ENCODE data around the gene EEFSEC. TPM values are rescaled to one million over a fixed set of nuclear protein-coding genes. Genes with fewer than 3 reads are reported as not detected.

EEFSEC gene
- total and polyA plus RNA-seq, 2 experiments from 2014 or later = 10.1 to 16.2 TPM

DNA sequence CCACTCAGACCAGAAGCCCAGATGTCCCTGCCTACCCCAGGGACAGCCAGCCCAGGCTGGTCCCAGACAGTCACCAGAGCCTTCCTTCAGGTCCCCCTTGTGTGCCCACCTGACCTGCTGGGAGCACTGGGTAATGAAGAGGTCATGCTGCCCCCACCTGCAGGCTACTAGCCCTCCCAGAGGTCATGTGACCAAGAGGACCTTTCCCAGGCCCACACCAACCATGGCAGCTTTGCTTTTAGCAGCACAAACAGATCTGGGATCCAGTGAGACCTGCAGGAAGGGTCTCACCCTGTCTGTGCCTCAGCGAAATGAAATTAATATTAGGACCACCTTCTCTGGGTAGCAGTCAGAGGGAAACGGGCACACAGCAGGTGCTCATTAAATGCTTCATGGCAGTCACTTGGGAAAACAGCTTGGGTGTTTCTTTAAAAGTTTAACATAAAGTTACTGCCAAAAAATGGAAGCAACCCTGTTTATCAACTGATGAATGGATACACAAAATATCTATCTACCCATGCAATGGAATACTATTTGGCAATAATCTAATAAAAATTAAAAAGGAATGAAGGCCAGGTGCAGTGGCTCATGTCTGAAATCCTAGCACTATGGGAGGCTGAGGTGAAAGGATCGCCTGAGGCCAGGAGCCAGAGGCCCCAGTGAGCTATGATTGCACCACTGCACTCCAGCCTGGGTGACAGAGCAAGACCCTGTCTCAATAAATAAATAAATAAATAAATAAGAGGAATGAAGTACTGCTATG lies 269.7 kb downstream of the EEFSEC start:
- no peaks in the 10 kb centered on the region; the same call in 2 of the 3 replicates for H3K9me3 Mint-ChIP-seq
- Histone ChIP-seq H3K4me1 (ENCODE audit: insufficient read depth) (peaks cover 5% of the 10 kb centered on the region), H2AFZ (no peak overlapping the region), H3K4me2 (no peak overlapping the region), H3K79me2 (replicated peaks; ENCODE audit: insufficient read depth) (no peaks in the 10 kb centered on the region), H3K27ac (ENCODE audit: low read depth) (no peak overlapping the region), H3K27me3 (ENCODE audit: insufficient read depth) (peaks cover 24% of the 10 kb centered on the region), H3K9me2 (ENCODE audit: insufficient read depth) (no peaks in the 10 kb centered on the region), H3K4me3 (no peak overlapping the region), H3K36me3 (ENCODE audit: insufficient read depth) (no peaks in the 10 kb centered on the region), H3F3A (replicated peaks; ENCODE audit: low read depth) (no peaks in the 10 kb centered on the region), H4K20me1 (replicated peaks; ENCODE audit: insufficient read depth) (no peaks in the 10 kb centered on the region)
- H3K4me3 Mint-ChIP-seq = no peak overlapping the region
- no peak for ATAC-seq
- TF ChIP-seq POLR2AphosphoS5 (IDR thresholded peaks at IDR 0.05; ENCODE audit: low read depth) = no peak
- TF ChIP-seq, protein P1, sequence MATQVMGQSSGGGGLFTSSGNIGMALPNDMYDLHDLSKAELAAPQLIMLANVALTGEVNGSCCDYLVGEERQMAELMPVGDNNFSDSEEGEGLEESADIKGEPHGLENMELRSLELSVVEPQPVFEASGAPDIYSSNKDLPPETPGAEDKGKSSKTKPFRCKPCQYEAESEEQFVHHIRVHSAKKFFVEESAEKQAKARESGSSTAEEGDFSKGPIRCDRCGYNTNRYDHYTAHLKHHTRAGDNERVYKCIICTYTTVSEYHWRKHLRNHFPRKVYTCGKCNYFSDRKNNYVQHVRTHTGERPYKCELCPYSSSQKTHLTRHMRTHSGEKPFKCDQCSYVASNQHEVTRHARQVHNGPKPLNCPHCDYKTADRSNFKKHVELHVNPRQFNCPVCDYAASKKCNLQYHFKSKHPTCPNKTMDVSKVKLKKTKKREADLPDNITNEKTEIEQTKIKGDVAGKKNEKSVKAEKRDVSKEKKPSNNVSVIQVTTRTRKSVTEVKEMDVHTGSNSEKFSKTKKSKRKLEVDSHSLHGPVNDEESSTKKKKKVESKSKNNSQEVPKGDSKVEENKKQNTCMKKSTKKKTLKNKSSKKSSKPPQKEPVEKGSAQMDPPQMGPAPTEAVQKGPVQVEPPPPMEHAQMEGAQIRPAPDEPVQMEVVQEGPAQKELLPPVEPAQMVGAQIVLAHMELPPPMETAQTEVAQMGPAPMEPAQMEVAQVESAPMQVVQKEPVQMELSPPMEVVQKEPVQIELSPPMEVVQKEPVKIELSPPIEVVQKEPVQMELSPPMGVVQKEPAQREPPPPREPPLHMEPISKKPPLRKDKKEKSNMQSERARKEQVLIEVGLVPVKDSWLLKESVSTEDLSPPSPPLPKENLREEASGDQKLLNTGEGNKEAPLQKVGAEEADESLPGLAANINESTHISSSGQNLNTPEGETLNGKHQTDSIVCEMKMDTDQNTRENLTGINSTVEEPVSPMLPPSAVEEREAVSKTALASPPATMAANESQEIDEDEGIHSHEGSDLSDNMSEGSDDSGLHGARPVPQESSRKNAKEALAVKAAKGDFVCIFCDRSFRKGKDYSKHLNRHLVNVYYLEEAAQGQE (IDR thresholded peaks at IDR 0.05; ENCODE audit: unreplicated experiment) = no peak
- no peak for TF ChIP-seq EZH2 (IDR thresholded peaks at IDR 0.05; ENCODE audit: low read depth, unreplicated experiment)
- TF ChIP-seq, protein P2, sequence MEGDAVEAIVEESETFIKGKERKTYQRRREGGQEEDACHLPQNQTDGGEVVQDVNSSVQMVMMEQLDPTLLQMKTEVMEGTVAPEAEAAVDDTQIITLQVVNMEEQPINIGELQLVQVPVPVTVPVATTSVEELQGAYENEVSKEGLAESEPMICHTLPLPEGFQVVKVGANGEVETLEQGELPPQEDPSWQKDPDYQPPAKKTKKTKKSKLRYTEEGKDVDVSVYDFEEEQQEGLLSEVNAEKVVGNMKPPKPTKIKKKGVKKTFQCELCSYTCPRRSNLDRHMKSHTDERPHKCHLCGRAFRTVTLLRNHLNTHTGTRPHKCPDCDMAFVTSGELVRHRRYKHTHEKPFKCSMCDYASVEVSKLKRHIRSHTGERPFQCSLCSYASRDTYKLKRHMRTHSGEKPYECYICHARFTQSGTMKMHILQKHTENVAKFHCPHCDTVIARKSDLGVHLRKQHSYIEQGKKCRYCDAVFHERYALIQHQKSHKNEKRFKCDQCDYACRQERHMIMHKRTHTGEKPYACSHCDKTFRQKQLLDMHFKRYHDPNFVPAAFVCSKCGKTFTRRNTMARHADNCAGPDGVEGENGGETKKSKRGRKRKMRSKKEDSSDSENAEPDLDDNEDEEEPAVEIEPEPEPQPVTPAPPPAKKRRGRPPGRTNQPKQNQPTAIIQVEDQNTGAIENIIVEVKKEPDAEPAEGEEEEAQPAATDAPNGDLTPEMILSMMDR (conservative IDR thresholded peaks at IDR 0.05; ENCODE audit: low read depth in 2 of 2) = no peak
- TF ChIP-seq, protein P3, sequence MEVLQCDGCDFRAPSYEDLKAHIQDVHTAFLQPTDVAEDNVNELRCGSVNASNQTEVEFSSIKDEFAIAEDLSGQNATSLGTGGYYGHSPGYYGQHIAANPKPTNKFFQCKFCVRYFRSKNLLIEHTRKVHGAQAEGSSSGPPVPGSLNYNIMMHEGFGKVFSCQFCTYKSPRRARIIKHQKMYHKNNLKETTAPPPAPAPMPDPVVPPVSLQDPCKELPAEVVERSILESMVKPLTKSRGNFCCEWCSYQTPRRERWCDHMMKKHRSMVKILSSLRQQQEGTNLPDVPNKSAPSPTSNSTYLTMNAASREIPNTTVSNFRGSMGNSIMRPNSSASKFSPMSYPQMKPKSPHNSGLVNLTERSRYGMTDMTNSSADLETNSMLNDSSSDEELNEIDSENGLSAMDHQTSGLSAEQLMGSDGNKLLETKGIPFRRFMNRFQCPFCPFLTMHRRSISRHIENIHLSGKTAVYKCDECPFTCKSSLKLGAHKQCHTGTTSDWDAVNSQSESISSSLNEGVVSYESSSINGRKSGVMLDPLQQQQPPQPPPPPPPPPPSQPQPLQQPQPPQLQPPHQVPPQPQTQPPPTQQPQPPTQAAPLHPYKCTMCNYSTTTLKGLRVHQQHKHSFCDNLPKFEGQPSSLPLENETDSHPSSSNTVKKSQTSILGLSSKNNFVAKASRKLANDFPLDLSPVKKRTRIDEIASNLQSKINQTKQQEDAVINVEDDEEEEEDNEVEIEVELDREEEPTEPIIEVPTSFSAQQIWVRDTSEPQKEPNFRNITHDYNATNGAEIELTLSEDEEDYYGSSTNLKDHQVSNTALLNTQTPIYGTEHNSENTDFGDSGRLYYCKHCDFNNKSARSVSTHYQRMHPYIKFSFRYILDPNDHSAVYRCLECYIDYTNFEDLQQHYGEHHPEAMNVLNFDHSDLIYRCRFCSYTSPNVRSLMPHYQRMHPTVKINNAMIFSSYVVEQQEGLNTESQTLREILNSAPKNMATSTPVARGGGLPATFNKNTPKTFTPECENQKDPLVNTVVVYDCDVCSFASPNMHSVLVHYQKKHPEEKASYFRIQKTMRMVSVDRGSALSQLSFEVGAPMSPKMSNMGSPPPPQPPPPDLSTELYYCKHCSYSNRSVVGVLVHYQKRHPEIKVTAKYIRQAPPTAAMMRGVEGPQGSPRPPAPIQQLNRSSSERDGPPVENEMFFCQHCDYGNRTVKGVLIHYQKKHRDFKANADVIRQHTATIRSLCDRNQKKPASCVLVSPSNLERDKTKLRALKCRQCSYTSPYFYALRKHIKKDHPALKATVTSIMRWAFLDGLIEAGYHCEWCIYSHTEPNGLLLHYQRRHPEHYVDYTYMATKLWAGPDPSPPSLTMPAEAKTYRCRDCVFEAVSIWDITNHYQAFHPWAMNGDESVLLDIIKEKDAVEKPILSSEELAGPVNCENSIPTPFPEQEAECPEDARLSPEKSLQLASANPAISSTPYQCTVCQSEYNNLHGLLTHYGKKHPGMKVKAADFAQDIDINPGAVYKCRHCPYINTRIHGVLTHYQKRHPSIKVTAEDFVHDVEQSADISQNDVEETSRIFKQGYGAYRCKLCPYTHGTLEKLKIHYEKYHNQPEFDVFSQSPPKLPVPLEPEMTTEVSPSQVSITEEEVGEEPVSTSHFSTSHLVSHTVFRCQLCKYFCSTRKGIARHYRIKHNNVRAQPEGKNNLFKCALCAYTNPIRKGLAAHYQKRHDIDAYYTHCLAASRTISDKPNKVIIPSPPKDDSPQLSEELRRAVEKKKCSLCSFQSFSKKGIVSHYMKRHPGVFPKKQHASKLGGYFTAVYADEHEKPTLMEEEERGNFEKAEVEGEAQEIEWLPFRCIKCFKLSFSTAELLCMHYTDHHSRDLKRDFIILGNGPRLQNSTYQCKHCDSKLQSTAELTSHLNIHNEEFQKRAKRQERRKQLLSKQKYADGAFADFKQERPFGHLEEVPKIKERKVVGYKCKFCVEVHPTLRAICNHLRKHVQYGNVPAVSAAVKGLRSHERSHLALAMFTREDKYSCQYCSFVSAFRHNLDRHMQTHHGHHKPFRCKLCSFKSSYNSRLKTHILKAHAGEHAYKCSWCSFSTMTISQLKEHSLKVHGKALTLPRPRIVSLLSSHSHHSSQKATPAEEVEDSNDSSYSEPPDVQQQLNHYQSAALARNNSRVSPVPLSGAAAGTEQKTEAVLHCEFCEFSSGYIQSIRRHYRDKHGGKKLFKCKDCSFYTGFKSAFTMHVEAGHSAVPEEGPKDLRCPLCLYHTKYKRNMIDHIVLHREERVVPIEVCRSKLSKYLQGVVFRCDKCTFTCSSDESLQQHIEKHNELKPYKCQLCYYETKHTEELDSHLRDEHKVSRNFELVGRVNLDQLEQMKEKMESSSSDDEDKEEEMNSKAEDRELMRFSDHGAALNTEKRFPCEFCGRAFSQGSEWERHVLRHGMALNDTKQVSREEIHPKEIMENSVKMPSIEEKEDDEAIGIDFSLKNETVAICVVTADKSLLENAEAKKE (CRISPR knock-in tag; IDR thresholded peaks at IDR 0.05) = no peak
- H3K4me1 Mint-ChIP-seq = peaks cover 17% of the 10 kb centered on the region
- no peaks in the 10 kb centered on the region; the same call in 2 of the 3 replicates for H3K36me3 Mint-ChIP-seq (ENCODE audit: low read depth)
- DNase-seq (ENCODE audit: low spot score) = no peak
- H3K27ac Mint-ChIP-seq = no peak overlapping the region
- H3K27me3 Mint-ChIP-seq (ENCODE audit: insufficient read depth, low read depth, poor library complexity) = peaks cover 31% of the 10 kb centered on the region
